Fibroblast of villous mesenchyme (primary cell): Measurements from ENCODE around the gene ZNF132. TPM values are rescaled to one million over a fixed set of nuclear protein-coding genes. Genes with fewer than 3 reads are reported as not detected.

Experiments
- DNase-seq: peaks from one replicate; pipeline ENCODE4 v3.0.0-alpha.2; 2010; ENCODE audit warnings: low read depth
- H3K4me3 ChIP-seq: 2 replicates; pipeline ENCODE4 v1.5.1; 2011; ENCODE audit warnings: low read depth, mild to moderate bottlenecking, low read length
- total RNA-seq: library from RNA; depleted of rRNA; stranded (reverse); fragments of >200 nt; gene quantifications from 2 replicates; pipeline ENCODE4 v1.2.3, GENCODE V29; 2012
- TF ChIP-seq, protein P1 (sequence below): IDR thresholded peaks from 2 replicates; pipeline ENCODE4 v1.5.1; 2012; ENCODE audit warnings: low read depth, mild to moderate bottlenecking, low read length; ENCODE audit not compliant: insufficient read depth

ZNF132 gene
- total RNA-seq, 1 donor = 11.7 TPM

GRCh38 chr19:58394821-58395219 is 45.1 kb downstream of the ZNF132 start:
- H3K4me3 ChIP-seq = no peak overlapping the region
- TF ChIP-seq, protein P1, sequence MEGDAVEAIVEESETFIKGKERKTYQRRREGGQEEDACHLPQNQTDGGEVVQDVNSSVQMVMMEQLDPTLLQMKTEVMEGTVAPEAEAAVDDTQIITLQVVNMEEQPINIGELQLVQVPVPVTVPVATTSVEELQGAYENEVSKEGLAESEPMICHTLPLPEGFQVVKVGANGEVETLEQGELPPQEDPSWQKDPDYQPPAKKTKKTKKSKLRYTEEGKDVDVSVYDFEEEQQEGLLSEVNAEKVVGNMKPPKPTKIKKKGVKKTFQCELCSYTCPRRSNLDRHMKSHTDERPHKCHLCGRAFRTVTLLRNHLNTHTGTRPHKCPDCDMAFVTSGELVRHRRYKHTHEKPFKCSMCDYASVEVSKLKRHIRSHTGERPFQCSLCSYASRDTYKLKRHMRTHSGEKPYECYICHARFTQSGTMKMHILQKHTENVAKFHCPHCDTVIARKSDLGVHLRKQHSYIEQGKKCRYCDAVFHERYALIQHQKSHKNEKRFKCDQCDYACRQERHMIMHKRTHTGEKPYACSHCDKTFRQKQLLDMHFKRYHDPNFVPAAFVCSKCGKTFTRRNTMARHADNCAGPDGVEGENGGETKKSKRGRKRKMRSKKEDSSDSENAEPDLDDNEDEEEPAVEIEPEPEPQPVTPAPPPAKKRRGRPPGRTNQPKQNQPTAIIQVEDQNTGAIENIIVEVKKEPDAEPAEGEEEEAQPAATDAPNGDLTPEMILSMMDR = no peak
- DNase-seq = no peak

DNA sequence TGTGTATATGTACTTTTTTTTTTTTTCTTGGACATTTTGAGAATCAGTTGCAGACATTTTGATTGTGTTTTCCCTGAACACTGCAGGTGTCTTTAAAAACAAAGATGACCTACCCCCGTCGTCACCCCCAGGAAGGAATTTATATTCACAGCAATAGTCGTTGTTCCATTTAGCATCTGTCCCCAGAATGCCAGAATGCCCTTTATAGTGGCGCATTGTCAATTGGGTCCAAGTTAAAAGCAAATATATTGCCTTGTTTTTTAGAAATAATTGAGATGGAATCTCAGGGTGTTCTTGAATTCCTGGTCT is 46.3 kb downstream of the ZNF132 start:
- no peak for DNase-seq
- TF ChIP-seq, protein P1 = no peak
- no peak overlapping the region for H3K4me3 ChIP-seq

- H3K4me3 ChIP-seq = no peak overlapping the region
- TF ChIP-seq, protein P1 = no peak
- no peak for DNase-seq
These were observed 46.8 kb downstream of the ZNF132 start for GRCh38 chr19:58392945-58393724.

DNA sequence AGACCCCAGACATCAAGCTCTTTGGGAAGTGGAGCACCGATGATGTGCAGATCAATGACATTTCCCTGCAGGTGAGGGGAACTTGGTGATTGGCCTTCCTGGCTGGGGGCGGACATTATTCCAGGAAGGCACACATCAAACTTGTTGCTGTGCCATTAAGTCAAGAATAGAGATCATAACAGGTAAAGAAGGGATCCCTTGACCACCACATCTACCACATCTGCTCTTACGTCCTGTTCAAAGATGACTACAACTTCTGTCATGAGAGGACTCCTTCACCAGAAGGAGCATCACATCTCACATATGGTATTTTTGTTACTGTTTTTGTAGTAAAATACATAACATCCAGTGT is 51.8 kb downstream of the ZNF132 start:
- TF ChIP-seq, protein P1 = no peak
- DNase-seq = no peak
- peak overlapping the region; percentile 84 for H3K4me3 ChIP-seq

DNA sequence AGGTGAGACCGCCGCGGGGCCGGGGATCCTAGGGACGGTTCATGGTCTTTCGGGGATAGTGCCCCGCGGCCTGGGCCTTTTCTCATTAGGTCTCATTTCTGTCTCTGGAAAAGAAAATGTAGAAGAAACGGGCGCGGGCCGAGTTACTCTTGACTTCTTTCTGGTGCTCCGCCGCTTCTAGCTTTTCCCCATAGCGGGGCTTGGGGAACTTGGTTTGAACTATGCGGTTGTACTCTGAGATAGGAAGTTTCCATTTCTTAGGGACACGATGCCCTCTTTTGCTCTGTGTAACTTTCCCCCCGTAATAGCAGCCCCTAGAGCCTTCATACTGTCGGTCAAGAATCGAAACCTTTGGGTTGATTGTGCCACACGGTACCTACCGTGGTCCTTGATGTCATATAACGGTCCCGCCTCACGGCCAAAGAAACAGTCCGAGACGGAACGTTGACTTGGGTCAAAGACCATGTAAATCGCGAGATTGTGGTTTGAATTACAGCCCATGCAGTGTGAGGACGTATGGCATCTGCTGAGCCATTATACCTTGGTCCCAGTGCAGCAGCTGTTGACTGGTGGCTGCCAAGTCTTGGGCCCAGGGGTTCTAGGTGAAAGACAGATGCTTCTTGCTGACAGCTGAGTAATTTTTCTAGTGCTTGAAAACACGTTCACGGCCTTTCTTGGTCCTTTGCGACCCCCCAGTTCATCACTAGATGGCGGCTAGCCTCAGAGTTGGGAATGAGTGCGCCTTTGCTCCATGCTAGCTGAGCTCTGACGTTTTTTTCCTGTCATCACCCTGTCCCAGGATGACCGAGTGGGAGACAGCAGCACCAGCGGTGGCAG is 52.4 kb downstream of the ZNF132 start:
- TF ChIP-seq, protein P1 = no peak
- H3K4me3 ChIP-seq = peak overlapping the region; percentile 84
- DNase-seq = no peak

GRCh38 chr19:58386576-58387337 is 53.2 kb downstream of the ZNF132 start, which contains the start of gene RPS5:
TSS of gene RPS5 (plus strand) at chr19:58387269. CDS start at chr19:58388138, 869 bp downstream.
- H3K4me3 ChIP-seq = peak within 1 kb of the TSS; percentile 84
- TF ChIP-seq, protein P1 = no peak
- DNase-seq = peak; percentile 99
